H9 (cell line): ENCODE measurements around the gene CMTM8. TPM values are rescaled to one million over a fixed set of nuclear protein-coding genes. Genes with fewer than 3 reads are reported as not detected.

ENCODE experiments used
- DNase-seq: peaks from one replicate; pipeline ENCODE4 v3.0.0-alpha.2; 2017
- H2AFZ ChIP-seq: one replicate; pipeline ENCODE4 v1.6.1; 2013; ENCODE audit warnings: mild to moderate bottlenecking, low read length, control low read depth, moderate library complexity
- H2AK5ac ChIP-seq: 2 replicates; pipeline ENCODE4 v1.6.1; 2013; ENCODE audit warnings: low read length, control low read depth, mixed read lengths; ENCODE audit not compliant: insufficient read length
- H2BK120ac ChIP-seq: one replicate; pipeline ENCODE4 v1.6.1; 2013; ENCODE audit warnings: low read depth, mild to moderate bottlenecking, low read length, control low read depth, inconsistent platforms; ENCODE audit not compliant: poor library complexity, severe bottlenecking
- H2BK12ac ChIP-seq: 2 replicates; pipeline ENCODE4 v1.6.1; 2013; ENCODE audit warnings: low read length, control low read depth, mixed read lengths, low read depth; ENCODE audit not compliant: insufficient read length
- H2BK15ac ChIP-seq: 2 replicates; pipeline ENCODE4 v1.6.1; 2013; ENCODE audit warnings: low read depth, low read length, control low read depth
- H2BK20ac ChIP-seq: one replicate; pipeline ENCODE4 v1.6.1; 2013; ENCODE audit warnings: low read depth, mild to moderate bottlenecking, low read length, control low read depth, inconsistent platforms; ENCODE audit not compliant: poor library complexity, severe bottlenecking
- H2BK5ac ChIP-seq: 2 replicates; pipeline ENCODE4 v1.6.1; 2013; ENCODE audit warnings: low read length, control low read depth, mixed read lengths; ENCODE audit not compliant: insufficient read length
- H3K14ac ChIP-seq: 2 replicates; pipeline ENCODE4 v1.6.1; 2013; ENCODE audit warnings: low read length, control low read depth; ENCODE audit not compliant: insufficient read depth
- H3K18ac ChIP-seq: 2 replicates; pipeline ENCODE4 v1.6.1; 2013; ENCODE audit warnings: low read depth, mild to moderate bottlenecking, mixed read lengths, low read length, control low read depth; ENCODE audit not compliant: insufficient read length
- H3K23ac ChIP-seq: 2 replicates; pipeline ENCODE4 v1.6.1; 2013; ENCODE audit warnings: low read length, control low read depth, mixed read lengths, low read depth; ENCODE audit not compliant: insufficient read length
- H3K23me2 ChIP-seq: 2 replicates; pipeline ENCODE4 v1.6.1; 2013; ENCODE audit warnings: low read depth, mild to moderate bottlenecking, mixed read lengths, low read length, control low read depth; ENCODE audit not compliant: insufficient read length, poor library complexity, severe bottlenecking
- H3K27ac ChIP-seq: 2 replicates; pipeline ENCODE4 v1.5.1; 2013; ENCODE audit warnings: low read length, control low read depth, mixed read lengths, low read depth; ENCODE audit not compliant: insufficient read length
- H3K27me3 ChIP-seq: 2 replicates; pipeline ENCODE4 v1.6.1; 2013; ENCODE audit warnings: low read length, control low read depth, inconsistent platforms; ENCODE audit not compliant: insufficient read depth
- H3K4ac ChIP-seq: 2 replicates; pipeline ENCODE4 v1.6.1; 2013; ENCODE audit warnings: low read depth, mild to moderate bottlenecking, control low read depth, inconsistent platforms, low read length, moderate library complexity
- H3K4me1 ChIP-seq: 2 replicates; pipeline ENCODE4 v1.6.1; 2013; ENCODE audit warnings: low read length, control low read depth, inconsistent platforms; ENCODE audit not compliant: insufficient read depth
- H3K4me2 ChIP-seq: 2 replicates; pipeline ENCODE4 v1.6.1; 2013; ENCODE audit warnings: low read length, control low read depth, mixed read lengths; ENCODE audit not compliant: insufficient read length, insufficient read depth
- H3K56ac ChIP-seq: 2 replicates; pipeline ENCODE4 v1.6.1; 2013; ENCODE audit warnings: low read depth, mild to moderate bottlenecking, mixed read lengths, low read length, control low read depth; ENCODE audit not compliant: insufficient read length
- H3K79me1 ChIP-seq: 2 replicates; pipeline ENCODE4 v1.6.1; 2013; ENCODE audit warnings: low read depth, mild to moderate bottlenecking, moderate library complexity, low read length, control low read depth, inconsistent platforms; ENCODE audit not compliant: insufficient read depth, poor library complexity, severe bottlenecking
- H3K79me2 ChIP-seq: 2 replicates; pipeline ENCODE4 v1.6.1; 2013; ENCODE audit warnings: low read length, control low read depth, inconsistent platforms; ENCODE audit not compliant: insufficient read depth
- H3K9ac ChIP-seq: 2 replicates; pipeline ENCODE4 v1.6.1; 2013; ENCODE audit warnings: low read length, control low read depth, mixed read lengths; ENCODE audit not compliant: insufficient read length; ENCODE audit errors: extremely low read depth
- H3K9me3 ChIP-seq: one replicate; pipeline ENCODE4 v1.6.1; 2013; ENCODE audit warnings: low read depth, low read length, inconsistent platforms; ENCODE audit not compliant: control insufficient read depth
- H3T11ph ChIP-seq: one replicate; pipeline ENCODE4 v1.6.1; 2013; ENCODE audit warnings: mild to moderate bottlenecking, low read length, control low read depth, inconsistent platforms
- H4K20me1 ChIP-seq: one replicate; pipeline ENCODE4 v1.6.1; 2013; ENCODE audit not compliant: control insufficient read depth, insufficient read length, insufficient read depth
- H4K5ac ChIP-seq: 2 replicates; pipeline ENCODE4 v1.6.1; 2013; ENCODE audit warnings: low read depth, mild to moderate bottlenecking, mixed read lengths, low read length, control low read depth; ENCODE audit not compliant: insufficient read length
- H4K8ac ChIP-seq: replicated peaks from 2 replicates; pipeline ENCODE4 v1.6.1; 2013; ENCODE audit warnings: low read length, control low read depth, mixed read lengths, low read depth; ENCODE audit not compliant: insufficient read length
- H4K91ac ChIP-seq: 2 replicates; pipeline ENCODE4 v1.6.1; 2013; ENCODE audit warnings: low read depth, mild to moderate bottlenecking, moderate library complexity, mixed read lengths, low read length, control low read depth; ENCODE audit not compliant: insufficient read length
- H3K27ac Mint-ChIP-seq, 3 experiments: 2 replicates in 2 of 3; 3 replicates in 1 of 3; pipeline ENCODE4 v1.8.0; 2020 to 2021; ENCODE audit warnings: mixed read lengths in 3 of 3, mild to moderate bottlenecking in 1 of 3, moderate library complexity in 1 of 3
- H3K27me3 Mint-ChIP-seq: 2 replicates; pipeline ENCODE4 v1.8.0; 2021; ENCODE audit warnings: low read depth, mild to moderate bottlenecking, moderate library complexity, mixed read lengths
- H3K36me3 Mint-ChIP-seq, 3 experiments: 2 replicates in 2 of 3; 3 replicates in 1 of 3; pipeline ENCODE4 v1.8.0; 2020 to 2021; ENCODE audit warnings: low read depth in 3 of 3, mixed read lengths in 3 of 3; ENCODE audit not compliant: insufficient read depth in 1 of 3
- H3K4me1 Mint-ChIP-seq, 2 experiments: 2 replicates each; pipeline ENCODE4 v1.8.0; 2020; ENCODE audit warnings: mixed read lengths in 2 of 2
- H3K4me3 Mint-ChIP-seq, 2 experiments: 2 replicates in 1 of 2; 3 replicates in 1 of 2; pipeline ENCODE4 v1.8.0; 2020 to 2021; ENCODE audit warnings: mild to moderate bottlenecking in 2 of 2, mixed read lengths in 2 of 2, moderate library complexity in 1 of 2
- H3K9me3 Mint-ChIP-seq, 2 experiments: 2 replicates in 1 of 2; 3 replicates in 1 of 2; pipeline ENCODE4 v1.8.0; 2020; ENCODE audit warnings: mild to moderate bottlenecking in 2 of 2, mixed read lengths in 2 of 2, moderate library complexity in 1 of 2
- CTCF ChIP-seq: fragments of 200-600 bp; sonication (generic); conservative IDR thresholded peaks from 3 replicates; pipeline ENCODE4 v1.8.0; 2021; ENCODE audit warnings: antibody characterized with exemption, mild to moderate bottlenecking
- WGBS: extraction: QIAGEN DNeasy Blood & Tissue Kit; methylation state at CpG from one replicate; pipeline ENCODE4 v1.1.7; 2013; ENCODE audit warnings: missing lambda C conversion rate, low lambda C conversion rate, mixed read lengths; ENCODE audit not compliant: insufficient read length; ENCODE audit errors: extremely low coverage; 5-methylcytosine and 5-hydroxymethylcytosine counted together
- total RNA-seq: library from RNA; stranded (reverse); gene quantifications from 2 replicates; pipeline ENCODE4 v1.2.1, GENCODE V29; 2021

The CMTM8 gene
- total RNA-seq, 1 experiment from 2014 or later, result 4.0 TPM

GRCh38 chr3:32229565-32229964, 8.9 kb upstream of the CMTM8 start:
- Histone ChIP-seq H2BK12ac (no peak overlapping the region), H3K79me1 (no peaks in the 10 kb centered on the region), H4K91ac (no peak overlapping the region), H4K8ac (no peak overlapping the region), H4K5ac (no peak overlapping the region), H3K18ac (no peak overlapping the region), H2BK120ac (no peak overlapping the region), H3K27me3 (no peaks in the 10 kb centered on the region), H2AFZ (no peak overlapping the region), H3K23ac (no peak overlapping the region), H3K4me1 (no peaks in the 10 kb centered on the region), H3K4ac (no peak overlapping the region), H3K4me2 (no peak overlapping the region), H3K9ac (no peak overlapping the region), H3K23me2 (no peaks in the 10 kb centered on the region), H4K20me1 (no peaks in the 10 kb centered on the region), H2BK15ac (no peak overlapping the region), H3K9me3 (no peaks in the 10 kb centered on the region), H2BK5ac (no peak overlapping the region), H2BK20ac (no peak overlapping the region), H3K27ac (no peak overlapping the region), H3K79me2 (no peaks in the 10 kb centered on the region), H3K14ac (no peak overlapping the region), H3K56ac (no peak overlapping the region), H2AK5ac (no peak overlapping the region), H3T11ph (no peak overlapping the region)
- no peak for TF ChIP-seq CTCF
- H3K4me3 Mint-ChIP-seq, result no peak overlapping the region
- DNase-seq, result no peak
- peaks cover 2 to 8% of the 10 kb centered on the region in 2 experiments; a peak in 3 of 5 replicates for H3K9me3 Mint-ChIP-seq
- H3K4me1 Mint-ChIP-seq, result peaks cover 0 to 3% of the 10 kb centered on the region in 2 experiments; a peak in 1 of 4 replicates
- peaks cover 3% of the 10 kb centered on the region for H3K27me3 Mint-ChIP-seq
- no peak overlapping the region for H3K27ac Mint-ChIP-seq
- peaks cover 0 to 5% (median 3%) of the 10 kb centered on the region in 3 experiments; a peak in 2 of 7 replicates for H3K36me3 Mint-ChIP-seq
- WGBS, result no CpG with 5 or more reads among the region's 4 CpGs
